WTC11 (cell line): ENCODE results near the gene TBC1D22A.

ENCODE experiments used
- ATF1 ChIP-seq: sonication (generic); formaldehyde crosslinking; IDR thresholded peaks from 2 replicates; pipeline ENCODE4 v1.8.1; 2023; ENCODE audit warnings: mild to moderate bottlenecking, moderate library complexity, missing genetic modification reagents
- CTCF ChIP-seq: fragments of 200-600 bp; IDR thresholded peaks from 2 replicates; pipeline ENCODE4 v1.8.0; 2022; ENCODE audit warnings: antibody characterized with exemption
- HMGXB4 ChIP-seq: sonication (generic); formaldehyde crosslinking; IDR thresholded peaks from 2 replicates; pipeline ENCODE4 v1.8.1; 2023; ENCODE audit warnings: mild to moderate bottlenecking, moderate library complexity, missing genetic modification reagents
- IRF2 ChIP-seq: sonication (generic); formaldehyde crosslinking; IDR thresholded peaks from 2 replicates; pipeline ENCODE4 v1.8.0; 2022; ENCODE audit warnings: low read depth, missing genetic modification reagents, borderline replicate concordance
- PRDM15 ChIP-seq: sonication (generic); formaldehyde crosslinking; IDR thresholded peaks from 2 replicates; pipeline ENCODE4 v1.8.0; 2022; ENCODE audit warnings: missing genetic modification reagents
- TCF7 ChIP-seq: sonication (generic); formaldehyde crosslinking; IDR thresholded peaks from 2 replicates; pipeline ENCODE4 v1.8.0; 2022; ENCODE audit warnings: mild to moderate bottlenecking, low read depth, missing genetic modification reagents, moderate library complexity
- USF1 ChIP-seq: sonication (generic); formaldehyde crosslinking; IDR thresholded peaks from 2 replicates; pipeline ENCODE4 v1.8.0; 2022; ENCODE audit warnings: mild to moderate bottlenecking, missing genetic modification reagents

GRCh38 chr22:46835288-46835687 lies 72.8 kb downstream of the TBC1D22A start:
- TF ChIP-seq TCF7 (CRISPR knock-in tag) (no peak), ATF1 (CRISPR knock-in tag) (no peak), HMGXB4 (no peak), PRDM15 (CRISPR knock-in tag) (no peak), CTCF (no peak), IRF2 (CRISPR knock-in tag) (no peak), USF1 (no peak)
